ENCODE measurements around the gene C1QA. TPM values are rescaled to one million over a fixed set of nuclear protein-coding genes. Genes with fewer than 3 reads are reported as not detected.

The C1QA gene
- total and polyA plus RNA-seq, 12 donors, result 47.5 to 953 (median 420) TPM

GRCh38 chr1:22628698-22629444 is 7.6 kb upstream of the C1QA start:
- Histone ChIP-seq H3K27me3 (peaks cover 11% of the 10 kb centered on the region), H3K4me3 (no peak overlapping the region), H3K9me3 (replicated peaks in 1 of 3) (no peaks in the 10 kb centered on the region), H3K4me1 (replicated peaks in 1 of 2) (no peaks in the 10 kb centered on the region), H3K36me3 (replicated peaks in 1 of 2) (no peaks in the 10 kb centered on the region), H3K27ac (no peak overlapping the region)
- intact Hi-C loops (cut with DNase I), result no loop called here
- TF ChIP-seq POLR2A (IDR thresholded peaks at IDR 0.05), result no peak
- no peak for TF ChIP-seq CTCF (IDR thresholded peaks at IDR 0.05)
- WGBS, 4 donors, result 47 to 50% (median 50%) methylated on average over 11 of the region's 11 CpGs
- no peak for DNase-seq

- TF ChIP-seq POLR2A (IDR thresholded peaks at IDR 0.05) (no peak), CTCF (IDR thresholded peaks at IDR 0.05) (no peak)
- no peaks in the 10 kb centered on the region for H3K9me3 ChIP-seq (replicated peaks in 1 of 3)
- no peaks in the 10 kb centered on the region for H3K4me1 ChIP-seq (replicated peaks in 1 of 2)
- H3K36me3 ChIP-seq (replicated peaks in 1 of 2), result no peaks in the 10 kb centered on the region
- H3K27ac ChIP-seq, result no peak overlapping the region
- intact Hi-C loops (cut with DNase I), result no loop called here
- no peak overlapping the region for H3K4me3 ChIP-seq
- H3K27me3 ChIP-seq, result peaks cover 9% of the 10 kb centered on the region
- DNase-seq, result no peak
- WGBS, 4 donors, result 45 to 65% (median 57%) methylated on average over 2 of the region's 2 CpGs
Observed at GRCh38 chr1:22629886-22630285, 6.5 kb upstream of the C1QA start.

- TF ChIP-seq POLR2A (IDR thresholded peaks at IDR 0.05) (no peak), CTCF (IDR thresholded peaks at IDR 0.05) (no peak)
- Histone ChIP-seq H3K36me3 (replicated peaks in 1 of 2) (no peaks in the 10 kb centered on the region), H3K9me3 (replicated peaks in 1 of 3) (no peaks in the 10 kb centered on the region), H3K27ac (no peak overlapping the region), H3K4me1 (replicated peaks in 1 of 2) (no peaks in the 10 kb centered on the region), H3K27me3 (no peaks in the 10 kb centered on the region), H3K4me3 (no peak overlapping the region)
- 83 to 92% (median 89%) methylated on average over 7 to 10 of the region's 10 CpGs for whole genome bisulfite sequencing, 4 donors
- no peak for DNase-seq
- intact Hi-C loops (cut with DNase I), result no loop called here
Observed at GRCh38 chr1:22633697-22634463, 2.5 kb upstream of the C1QA start.

GRCh38 chr1:22635436-22635835 is 992 bp upstream of the C1QA start:
- Histone ChIP-seq H3K9me3 (replicated peaks in 1 of 3) (no peaks in the 10 kb centered on the region), H3K4me1 (replicated peaks in 1 of 2) (no peaks in the 10 kb centered on the region), H3K36me3 (replicated peaks in 1 of 2) (no peaks in the 10 kb centered on the region), H3K4me3 (no peak overlapping the region), H3K27ac (no peak overlapping the region), H3K27me3 (no peaks in the 10 kb centered on the region)
- no peak for DNase-seq
- intact Hi-C loops (cut with DNase I), result no loop called here
- 56 to 72% (median 69%) methylated on average over 3 to 7 of the region's 7 CpGs for WGBS, 4 donors
- no peak for TF ChIP-seq CTCF (IDR thresholded peaks at IDR 0.05)
- TF ChIP-seq POLR2A (IDR thresholded peaks at IDR 0.05), result no peak

Measured in adrenal gland (tissue), 12 donors.